ENCODE data around the gene PHLDA2. TPM values are rescaled to one million over a fixed set of nuclear protein-coding genes. Genes with fewer than 3 reads are reported as not detected.

Gene PHLDA2
- polyA plus RNA-seq, 2 of the 4 experiments (the other 2 are of a cell fraction): 7.0 to 49.6 TPM

DNA sequence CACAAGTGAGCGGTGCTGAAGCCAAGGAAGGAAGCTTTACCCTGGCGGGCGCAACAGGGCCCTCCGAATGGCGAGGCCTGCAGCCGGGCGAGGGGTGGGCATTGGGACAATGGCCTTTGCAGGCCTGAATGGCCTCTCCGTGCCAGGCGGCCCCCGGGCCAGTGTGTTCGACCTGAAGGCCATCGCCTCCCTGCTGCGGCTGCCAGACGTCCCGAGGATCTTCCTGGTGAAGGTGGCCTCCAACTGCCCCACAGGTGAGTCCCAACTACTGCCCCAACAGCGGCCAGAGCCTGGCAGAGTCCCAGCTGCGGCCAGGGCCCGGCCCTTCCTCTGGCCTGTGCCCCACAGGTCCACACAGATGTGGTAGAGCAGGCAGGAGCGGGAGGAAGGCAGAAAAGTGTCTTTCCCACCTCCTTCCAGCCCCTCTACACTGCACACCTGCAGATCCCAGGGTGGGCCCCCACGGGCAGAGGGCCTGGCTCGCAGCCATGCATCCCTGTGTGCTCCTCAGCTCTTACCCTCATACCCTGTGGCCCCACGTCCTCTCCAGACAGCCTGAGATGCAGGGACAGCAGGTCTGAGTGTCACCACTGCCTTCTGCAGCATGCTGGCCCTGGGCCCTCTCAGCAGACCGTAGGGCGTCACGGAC, 11.3 kb downstream of the PHLDA2 start (continued):
- TF ChIP-seq MYC (IDR thresholded peaks at IDR 0.05; ENCODE audit: borderline replicate concordance, low read length): no peak

GRCh38 chr11:2916892-2917645, 12.2 kb downstream of the PHLDA2 start:
- Histone ChIP-seq H3K4me2 (no peak overlapping the region), H3K27ac (no peak overlapping the region), H3K4me1 (peaks cover 18% of the 10 kb centered on the region), H3K4me3 (no peak overlapping the region), H3K9me3 (no peaks in the 10 kb centered on the region)
- TF ChIP-seq FOSB (CRISPR knock-in tag; IDR thresholded peaks at IDR 0.05) (no peak), POLR2AphosphoS2 (conservative IDR thresholded peaks at IDR 0.05; ENCODE audit: low read length) (no peak), FOXS1 (CRISPR knock-in tag; IDR thresholded peaks at IDR 0.05) (no peak), CBX2 (IDR thresholded peaks at IDR 0.05; ENCODE audit: borderline replicate concordance, low read depth) (no peak), HOXB13 (CRISPR knock-in tag; IDR thresholded peaks at IDR 0.05; ENCODE audit: low read depth) (no peak), KDM5A (IDR thresholded peaks at IDR 0.05) (no peak), HOXA7 (CRISPR knock-in tag; IDR thresholded peaks at IDR 0.05) (no peak), JUN (IDR thresholded peaks at IDR 0.05) (no peak), KDM1A (IDR thresholded peaks at IDR 0.05; ENCODE audit: low read depth) (no peak), ZC3H11A (IDR thresholded peaks at IDR 0.05) (no peak), BCL3 (IDR thresholded peaks at IDR 0.05) (no peak), PHF8 (IDR thresholded peaks at IDR 0.05; ENCODE audit: borderline replicate concordance, low read depth) (no peak), ATOH8 (CRISPR knock-in tag; IDR thresholded peaks at IDR 0.05; ENCODE audit: low read depth) (no peak), GATA3 (IDR thresholded peaks at IDR 0.05; ENCODE audit: borderline replicate concordance) (no peak), HMGXB4 (CRISPR knock-in tag; IDR thresholded peaks at IDR 0.05; ENCODE audit: borderline replicate concordance) (no peak)
- ChIA-PET POLR2A (interaction anchor here (6.7 kb wide), 1 partner anchor 12 kb away, joined by 36 read pairs; the partner anchor contains the start of gene PHLDA2), CTCF (interaction anchor here (0.8 to 9.9 kb wide), 5 partner anchors 10 to 385 kb away, joined by 3 to 52 read pairs (median 12); partner anchors contain the start of gene PHLDA2)
- FAIRE-seq: no peak
- no peak for DNase-seq (ENCODE audit: low read depth in 1 of 2, low spot score in 1 of 2)
- ATAC-seq: no peak
- WGBS (ENCODE audit: missing lambda C conversion rate): 92% methylated on average over 13 of the region's 16 CpGs

GRCh38 chr11:2916114-2916891, 12.9 kb downstream of the PHLDA2 start:
- FAIRE-seq (no peak), ATAC-seq (no peak), DNase-seq (ENCODE audit: low read depth in 1 of 2, low spot score in 1 of 2) (no peak)
- Histone ChIP-seq H3K4me3 (no peak overlapping the region), H3K4me1 (peaks cover 26% of the 10 kb centered on the region), H3K27ac (no peak overlapping the region), H3K9me3 (no peaks in the 10 kb centered on the region), H3K4me2 (no peak overlapping the region)
- 82% methylated on average over 16 of the region's 20 CpGs for WGBS (ENCODE audit: missing lambda C conversion rate)
- no peak for TF ChIP-seq EHMT2 (IDR thresholded peaks at IDR 0.05; ENCODE audit: low read depth)
- ChIA-PET CTCF (interaction anchor here (0.8 to 9.9 kb wide), 5 partner anchors 11 to 384 kb away, joined by 3 to 52 read pairs (median 12); partner anchors contain the start of gene PHLDA2), POLR2A (interaction anchor here (0.6 to 6.7 kb wide), 2 partner anchors 13 to 15 kb away, joined by 5 to 36 read pairs; partner anchors contain the start of gene PHLDA2)

All from A549 (cell line).